Prostate gland (tissue), 2 donors: ENCODE data around the gene ID3. TPM values are rescaled to one million over a fixed set of nuclear protein-coding genes. Genes with fewer than 3 reads are reported as not detected.

Experiments used
- DNase-seq: peaks from one replicate; pipeline ENCODE4 v3.0.0-alpha.2; 2019; ENCODE audit warnings: low spot score
- H3K27ac ChIP-seq, 2 donors: fragments of 200-600 bp; sonication (generic); 2 replicates each; pipeline ENCODE4 v1.5.1; 2017 to 2019
- H3K27me3 ChIP-seq: fragments of 200-600 bp; sonication (generic); replicated peaks from 2 replicates; pipeline ENCODE4 v1.5.1; 2019; ENCODE audit not compliant: insufficient read depth
- H3K36me3 ChIP-seq, 2 donors: fragments of 200-600 bp; sonication (generic); 1 replicate in 1 of 2; 2 replicates in 1 of 2; pipeline versions ENCODE4 v1.5.1 to v1.8.1; 2017 to 2019
- H3K4me1 ChIP-seq: fragments of 200-600 bp; sonication (generic); replicated peaks from 2 replicates; pipeline ENCODE4 v1.5.1; 2019
- H3K4me3 ChIP-seq, 2 donors: fragments of 200-600 bp; sonication (generic); 2 replicates each; pipeline ENCODE4 v1.5.1; 2017 to 2019
- H3K9me3 ChIP-seq: fragments of 200-600 bp; sonication (generic); 2 replicates; pipeline ENCODE4 v1.5.1; 2017
- POLR2A ChIP-seq: fragments of 450-650 bp; IDR thresholded peaks from one replicate; pipeline ENCODE4 v1.6.1; 2016; ENCODE audit warnings: antibody characterized with exemption, mild to moderate bottlenecking
- POLR2AphosphoS5 ChIP-seq: sonication (generic); formaldehyde crosslinking; IDR thresholded peaks from one replicate; pipeline ENCODE4 v1.6.1; 2017; ENCODE audit warnings: antibody characterized with exemption
- WGBS: methylation state at CpG from one replicate; pipeline ENCODE4 v1.1.5; 2018; 5-methylcytosine and 5-hydroxymethylcytosine counted together
- intact Hi-C: fragments of 100-400 bp; cut with DNase I; formaldehyde crosslinking; loops from one replicate; pipeline ENCODE4 v1.14.2; 2022
- total RNA-seq, 2 donors: library from RNA; depleted of rRNA; stranded (reverse); fragments of >200 nt; gene quantifications; one replicate each; pipeline ENCODE4 v1.1.0, GENCODE V29; 2016
- TF ChIP-seq, protein P1 (sequence below), 4 experiments: fragments of 200-600 bp in 2 of 4; fragments of 450-650 bp in 2 of 4; sonication (generic) in 2 of 4; IDR thresholded peaks; 1 replicate in 3 of 4; 2 replicates in 1 of 4; pipeline ENCODE4 v1.5.1; 2016 to 2019; ENCODE audit warnings: antibody characterized with exemption in 4 of 4, mild to moderate bottlenecking in 2 of 4, moderate library complexity in 2 of 4

ID3 gene
- total RNA-seq, 2 donors from 2014 or later: 151 to 184 TPM

DNA sequence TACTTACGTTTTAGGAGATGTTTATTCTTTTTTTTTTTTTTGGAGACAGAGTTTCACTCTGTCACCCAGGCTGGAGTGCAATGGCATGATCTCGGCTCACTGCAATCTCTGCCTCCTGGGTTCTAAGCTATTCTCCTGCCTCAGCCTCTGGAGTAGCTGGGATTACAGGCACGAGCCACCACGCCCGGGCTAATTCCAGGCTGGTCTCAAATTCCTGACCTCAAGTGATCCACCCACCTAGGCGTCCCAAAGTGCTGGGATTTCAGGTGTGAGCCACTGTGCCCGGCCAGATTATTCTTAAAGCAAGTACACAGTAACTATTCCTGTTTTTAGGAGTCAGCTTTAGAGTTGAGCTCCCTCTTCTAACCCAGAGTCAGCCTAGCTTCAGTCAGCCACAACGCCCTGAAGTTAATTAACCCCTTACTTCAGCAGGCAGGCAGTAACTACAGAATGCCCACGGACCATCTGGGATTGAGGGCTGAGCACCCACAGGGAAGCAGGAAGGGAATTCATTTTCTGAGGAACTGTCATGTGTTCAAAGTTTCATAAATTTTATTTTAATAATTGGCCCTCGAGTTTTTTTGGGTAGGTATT, 5.3 kb upstream of the ID3 start:
- WGBS: 43% methylated on average over 10 of the region's 10 CpGs
- no peak overlapping the region for H3K4me3 ChIP-seq
- H3K9me3 ChIP-seq: no peaks in the 10 kb centered on the region
- peaks cover 3% of the 10 kb centered on the region for H3K4me1 ChIP-seq
- no peak for DNase-seq
- H3K27ac ChIP-seq: peak overlapping the region; percentile 86 to 95
- H3K36me3 ChIP-seq: no peaks in the 10 kb centered on the region
- TF ChIP-seq POLR2A (no peak), POLR2AphosphoS5 (no peak)
- TF ChIP-seq, protein P1, sequence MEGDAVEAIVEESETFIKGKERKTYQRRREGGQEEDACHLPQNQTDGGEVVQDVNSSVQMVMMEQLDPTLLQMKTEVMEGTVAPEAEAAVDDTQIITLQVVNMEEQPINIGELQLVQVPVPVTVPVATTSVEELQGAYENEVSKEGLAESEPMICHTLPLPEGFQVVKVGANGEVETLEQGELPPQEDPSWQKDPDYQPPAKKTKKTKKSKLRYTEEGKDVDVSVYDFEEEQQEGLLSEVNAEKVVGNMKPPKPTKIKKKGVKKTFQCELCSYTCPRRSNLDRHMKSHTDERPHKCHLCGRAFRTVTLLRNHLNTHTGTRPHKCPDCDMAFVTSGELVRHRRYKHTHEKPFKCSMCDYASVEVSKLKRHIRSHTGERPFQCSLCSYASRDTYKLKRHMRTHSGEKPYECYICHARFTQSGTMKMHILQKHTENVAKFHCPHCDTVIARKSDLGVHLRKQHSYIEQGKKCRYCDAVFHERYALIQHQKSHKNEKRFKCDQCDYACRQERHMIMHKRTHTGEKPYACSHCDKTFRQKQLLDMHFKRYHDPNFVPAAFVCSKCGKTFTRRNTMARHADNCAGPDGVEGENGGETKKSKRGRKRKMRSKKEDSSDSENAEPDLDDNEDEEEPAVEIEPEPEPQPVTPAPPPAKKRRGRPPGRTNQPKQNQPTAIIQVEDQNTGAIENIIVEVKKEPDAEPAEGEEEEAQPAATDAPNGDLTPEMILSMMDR (IDR thresholded peaks at IDR 0.05): no peak
- intact Hi-C loops: no loop called here
- no peaks in the 10 kb centered on the region for H3K27me3 ChIP-seq

DNA sequence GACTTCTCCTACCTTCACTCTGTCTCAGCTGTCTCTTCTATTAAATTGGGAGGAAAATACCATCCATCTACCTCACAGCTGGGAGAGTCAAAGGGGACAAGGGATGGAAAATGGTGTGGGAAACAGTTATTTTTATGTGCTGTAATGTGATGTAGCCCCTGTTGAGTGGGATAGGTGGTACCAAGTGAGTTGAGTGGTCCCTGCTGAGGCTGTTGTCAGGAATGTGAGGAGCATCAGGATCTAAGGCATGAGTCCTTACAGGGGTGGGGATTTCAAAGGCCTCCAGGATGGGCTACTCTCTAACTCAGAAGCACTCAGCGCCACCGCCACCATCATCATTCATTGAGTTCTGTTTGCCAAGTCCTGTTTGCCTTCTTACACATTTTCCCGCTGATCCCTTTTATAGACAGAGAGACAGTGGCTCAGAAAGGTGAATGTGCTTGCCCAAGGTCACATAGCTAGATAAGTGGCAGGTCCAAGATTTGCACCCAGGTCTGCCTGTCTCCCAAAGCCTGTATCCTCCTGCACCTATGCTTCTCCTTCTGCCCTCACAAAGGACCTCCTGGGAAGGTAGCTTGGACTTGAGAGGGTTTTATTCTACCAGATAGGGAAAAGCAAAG, 4.6 kb upstream of the ID3 start:
- TF ChIP-seq POLR2A: no peak
- TF ChIP-seq, protein P1 (IDR thresholded peaks at IDR 0.05): no peak
- no peak for TF ChIP-seq POLR2AphosphoS5
- DNase-seq: no peak
- Histone ChIP-seq H3K27ac (peak overlapping the region; percentile 86 to 95), H3K36me3 (no peaks in the 10 kb centered on the region), H3K4me3 (no peak overlapping the region), H3K9me3 (no peaks in the 10 kb centered on the region), H3K27me3 (no peaks in the 10 kb centered on the region), H3K4me1 (peaks cover 3% of the 10 kb centered on the region)
- WGBS: 81% methylated on average over 3 of the region's 3 CpGs
- intact Hi-C loops: no loop called here

DNA sequence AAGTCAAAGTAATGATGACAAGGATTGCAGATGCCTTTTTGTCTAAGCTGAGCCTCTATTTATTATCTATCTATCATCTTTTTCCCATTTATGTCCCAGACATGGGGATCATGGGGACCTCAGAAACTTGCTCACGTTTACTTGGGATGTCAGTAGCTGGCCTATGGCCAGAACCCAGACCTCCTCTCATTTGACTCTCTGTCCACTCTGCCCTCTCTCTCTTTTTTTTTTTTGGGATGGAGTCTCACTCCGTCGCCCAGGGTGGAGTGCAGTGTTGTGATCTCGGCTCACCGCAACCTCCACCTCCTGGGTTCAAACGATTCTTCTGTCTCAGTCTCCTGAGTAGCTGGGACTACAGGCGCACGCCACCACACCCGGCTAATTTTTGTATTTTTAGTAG, 3.7 kb upstream of the ID3 start:
- no peaks in the 10 kb centered on the region for H3K9me3 ChIP-seq
- H3K4me1 ChIP-seq: peaks cover 3% of the 10 kb centered on the region
- 67% methylated on average over 9 of the region's 9 CpGs for WGBS
- intact Hi-C loops: no loop called here
- no peak overlapping the region for H3K4me3 ChIP-seq
- peak overlapping the region; percentile 86 to 95 for H3K27ac ChIP-seq
- DNase-seq: no peak
- TF ChIP-seq POLR2A (no peak), POLR2AphosphoS5 (no peak)
- TF ChIP-seq, protein P1 (IDR thresholded peaks at IDR 0.05): no peak
- no peaks in the 10 kb centered on the region for H3K36me3 ChIP-seq
- no peaks in the 10 kb centered on the region for H3K27me3 ChIP-seq

DNA sequence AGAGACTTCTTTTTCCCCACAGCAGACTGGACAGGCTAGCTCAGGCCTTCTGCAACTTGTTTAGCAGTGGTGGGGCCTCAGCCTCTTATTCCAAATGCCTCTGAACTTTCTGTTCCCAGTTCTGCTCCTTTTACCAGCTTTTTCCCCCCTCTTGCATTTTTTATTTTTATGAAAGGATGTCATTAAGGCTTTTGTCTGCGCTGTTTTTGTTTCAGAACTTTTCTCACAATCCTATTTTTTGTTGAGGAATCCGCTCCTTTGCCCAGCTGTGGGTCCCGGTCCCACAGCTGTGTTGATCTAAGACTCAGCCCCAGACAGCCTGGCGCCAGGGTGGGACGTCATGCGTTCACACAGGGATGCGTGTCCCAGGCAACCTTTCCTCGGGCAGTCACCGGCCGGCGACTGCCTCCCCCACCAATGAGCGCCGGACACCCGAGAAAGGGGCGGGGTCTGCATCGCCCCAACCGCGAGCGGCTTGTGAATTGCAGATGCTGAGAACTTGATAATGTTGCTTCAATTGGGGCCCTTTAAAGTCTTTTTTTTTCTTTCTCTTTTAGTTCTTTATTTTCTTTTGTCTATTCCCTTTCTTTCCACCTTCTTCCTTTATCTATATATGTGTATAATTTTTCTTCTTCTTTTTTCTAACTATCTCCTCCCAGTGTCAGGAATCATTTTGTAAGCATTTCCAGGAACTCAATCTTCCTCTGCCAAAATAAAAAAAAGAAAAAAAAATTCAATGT, 3.0 kb upstream of the ID3 start:
- Histone ChIP-seq H3K27ac (peak overlapping the region; percentile 86 to 95), H3K27me3 (no peaks in the 10 kb centered on the region), H3K4me3 (no peak overlapping the region), H3K4me1 (peaks cover 3% of the 10 kb centered on the region), H3K36me3 (no peaks in the 10 kb centered on the region), H3K9me3 (no peaks in the 10 kb centered on the region)
- 5% methylated on average over 19 of the region's 19 CpGs for WGBS
- TF ChIP-seq POLR2AphosphoS5: peak; percentile 96
- TF ChIP-seq, protein P1 (IDR thresholded peaks at IDR 0.05): no peak
- peak; percentile 79 for TF ChIP-seq POLR2A
- intact Hi-C loops: no loop called here
- peak; percentile 96 for DNase-seq

DNA sequence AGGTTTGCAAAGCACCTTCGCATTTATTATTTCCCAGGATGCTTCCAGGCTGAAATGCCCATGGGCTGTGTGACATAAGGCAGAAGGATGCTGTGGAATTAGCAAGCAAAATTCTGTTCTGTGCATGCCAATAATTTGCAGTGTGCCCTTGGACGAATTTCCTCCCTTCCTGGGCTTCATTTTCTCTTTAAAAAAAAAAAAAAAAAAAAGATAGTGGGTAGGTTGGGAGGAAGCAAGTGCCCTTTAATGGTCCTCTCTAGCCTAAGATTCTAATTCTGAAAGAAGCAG, 2.5 kb upstream of the ID3 start:
- WGBS: 14% methylated on average over 2 of the region's 2 CpGs
- TF ChIP-seq, protein P1 (IDR thresholded peaks at IDR 0.05): no peak
- TF ChIP-seq POLR2A: no peak
- TF ChIP-seq POLR2AphosphoS5: no peak
- intact Hi-C loops: no loop called here

More for the DNA sequence above, 2.5 kb upstream of the ID3 start:
- Histone ChIP-seq H3K4me1 (peaks cover 3% of the 10 kb centered on the region), H3K27me3 (no peaks in the 10 kb centered on the region), H3K36me3 (no peaks in the 10 kb centered on the region), H3K27ac (peak overlapping the region; percentile 86 to 95), H3K4me3 (no peak overlapping the region), H3K9me3 (no peaks in the 10 kb centered on the region)
- DNase-seq: no peak
